NCI-H82 treated with DMSO at 0.1 percent for 48 hours (cell line): ENCODE results near the gene ELAVL1.
A peak's percentile ranks its signal among the peaks of the same experiment; 100 is the strongest.
"Not testable (repeated sequence)": the region's sequence is repeated elsewhere in the genome, so short reads cannot be mapped to it uniquely, and the experiment has no call there.

ENCODE experiments used
- DNase-seq: peaks from one replicate; lab custom pipeline; 2025; ENCODE audit not compliant: unreplicated experiment; lab: John Stamatoyannopoulos, UW

The ELAVL1 gene

DNA sequence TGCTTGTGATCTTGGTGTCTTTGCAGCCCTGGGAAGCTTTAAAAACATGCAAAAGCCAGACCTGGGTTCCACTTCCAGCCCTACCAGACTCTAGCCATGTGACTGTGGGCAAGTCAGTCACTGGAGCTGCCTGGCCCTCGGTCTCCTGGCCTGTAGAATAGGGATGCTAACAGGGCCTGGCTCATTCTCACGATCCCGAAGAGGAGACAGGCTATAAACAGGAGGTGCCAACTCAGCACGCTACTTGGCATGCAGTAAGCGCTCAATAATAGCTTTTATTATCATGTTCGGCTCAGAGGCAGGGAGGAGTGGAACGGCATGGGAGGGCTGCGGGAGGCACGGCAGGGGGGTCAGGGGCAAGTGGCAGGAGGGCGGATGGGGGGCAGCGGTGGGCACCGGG is 81.2 kb downstream of the ELAVL1 start:
- no peak for DNase-seq

DNA sequence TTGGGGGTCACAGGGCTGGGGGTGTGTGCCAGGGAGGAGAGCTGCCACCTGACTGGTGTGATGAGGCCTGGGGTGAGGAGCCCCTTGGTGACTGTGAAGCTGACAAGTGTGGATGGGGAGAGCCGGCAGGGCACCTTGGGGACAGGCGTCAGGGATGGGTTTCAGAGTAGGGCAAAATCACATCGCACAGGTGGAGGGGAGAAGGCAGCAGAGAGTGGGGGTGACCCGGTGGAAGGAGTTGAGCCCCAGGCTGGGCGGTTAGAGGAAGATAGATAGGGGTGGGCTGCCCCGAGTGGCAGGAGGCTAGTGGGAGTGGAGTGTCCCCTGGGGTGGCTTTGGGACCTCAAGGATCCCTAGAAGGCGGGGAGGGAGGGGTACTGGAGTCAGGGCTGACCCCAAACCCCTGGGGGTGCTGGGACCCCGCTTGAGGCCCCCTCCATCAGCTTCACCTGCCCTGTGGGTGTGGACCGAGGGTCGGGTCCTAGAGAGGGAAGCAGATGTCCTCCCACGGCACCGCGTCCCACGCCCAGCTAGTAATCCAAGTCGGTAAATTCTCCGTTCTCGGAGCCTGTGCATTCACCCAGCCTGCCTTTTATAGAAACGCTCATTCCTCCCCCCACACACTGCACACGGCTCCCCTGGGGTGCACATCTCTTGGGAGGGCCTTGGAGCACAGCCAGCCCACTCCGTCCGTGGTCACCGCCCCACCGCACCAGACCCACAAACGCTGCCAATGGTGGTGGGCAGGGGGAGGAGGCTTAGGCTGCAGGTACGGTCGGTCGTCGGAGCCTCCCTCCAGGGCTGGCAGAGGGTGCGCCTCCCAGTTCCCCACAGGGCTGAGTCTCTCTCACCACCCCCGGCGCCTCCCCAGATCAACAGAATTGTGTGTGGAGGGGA is 81.9 kb downstream of the ELAVL1 start:
- DNase-seq = no peak

DNA sequence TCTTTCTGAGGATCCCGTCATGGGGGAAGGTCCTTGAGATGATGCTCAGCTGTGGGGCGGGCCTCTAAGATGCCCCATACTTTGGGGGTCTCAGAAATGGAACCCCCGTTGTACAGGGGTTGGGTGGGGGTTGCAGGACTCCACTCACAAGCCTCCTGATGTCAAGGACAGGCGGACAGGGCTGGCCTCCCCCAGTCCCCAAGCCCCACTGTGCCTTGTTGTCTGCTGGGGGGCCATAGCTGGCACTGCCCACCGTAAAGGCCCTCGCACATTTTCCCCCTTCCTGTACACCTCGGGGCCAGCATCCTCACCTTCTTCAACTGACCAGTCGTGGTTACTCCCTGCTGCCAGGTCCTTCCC is 82.6 kb downstream of the ELAVL1 start:
- no peak for DNase-seq

DNA sequence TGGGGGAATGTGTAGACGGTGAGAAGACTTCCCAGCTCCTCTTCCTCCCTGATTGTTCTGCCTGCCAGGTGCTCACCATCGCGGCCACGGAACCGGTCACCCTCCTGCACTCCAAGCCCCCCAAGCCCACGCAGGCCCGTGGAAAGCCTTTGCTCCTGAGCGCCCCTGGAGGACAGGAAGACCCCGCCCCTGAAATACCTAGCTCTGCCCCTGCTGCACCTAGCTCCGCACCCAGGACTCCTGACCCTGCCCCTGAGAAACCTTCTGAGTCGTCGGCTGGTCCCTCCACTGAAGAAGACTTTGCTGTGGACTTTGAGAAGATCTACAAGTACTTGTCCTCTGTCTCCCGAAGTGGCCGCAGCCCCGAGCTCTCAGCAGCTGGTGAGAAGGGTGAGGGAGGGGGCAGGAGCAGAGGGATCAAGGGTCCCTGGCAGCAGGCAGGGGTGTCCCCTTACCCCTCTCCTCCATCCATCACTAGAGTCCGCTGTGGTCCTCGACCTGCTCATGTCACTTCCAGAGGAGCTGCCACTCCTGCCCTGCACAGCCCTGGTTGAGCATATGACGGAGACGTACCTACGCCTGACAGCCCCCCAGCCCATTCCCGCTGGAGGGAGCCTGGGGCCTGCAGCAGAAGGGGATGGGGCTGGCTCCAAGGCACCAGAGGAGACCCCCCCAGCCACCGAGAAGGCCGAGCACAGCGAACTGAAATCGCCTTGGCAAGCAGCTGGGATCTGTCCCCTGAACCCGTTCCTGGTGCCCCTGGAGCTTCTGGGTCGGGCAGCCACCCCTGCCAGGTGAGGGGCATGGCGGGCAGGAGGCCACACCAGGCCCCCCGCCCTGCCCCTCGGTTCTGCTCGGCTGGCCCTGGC is 83.2 kb downstream of the ELAVL1 start:
- no peak for DNase-seq

DNA sequence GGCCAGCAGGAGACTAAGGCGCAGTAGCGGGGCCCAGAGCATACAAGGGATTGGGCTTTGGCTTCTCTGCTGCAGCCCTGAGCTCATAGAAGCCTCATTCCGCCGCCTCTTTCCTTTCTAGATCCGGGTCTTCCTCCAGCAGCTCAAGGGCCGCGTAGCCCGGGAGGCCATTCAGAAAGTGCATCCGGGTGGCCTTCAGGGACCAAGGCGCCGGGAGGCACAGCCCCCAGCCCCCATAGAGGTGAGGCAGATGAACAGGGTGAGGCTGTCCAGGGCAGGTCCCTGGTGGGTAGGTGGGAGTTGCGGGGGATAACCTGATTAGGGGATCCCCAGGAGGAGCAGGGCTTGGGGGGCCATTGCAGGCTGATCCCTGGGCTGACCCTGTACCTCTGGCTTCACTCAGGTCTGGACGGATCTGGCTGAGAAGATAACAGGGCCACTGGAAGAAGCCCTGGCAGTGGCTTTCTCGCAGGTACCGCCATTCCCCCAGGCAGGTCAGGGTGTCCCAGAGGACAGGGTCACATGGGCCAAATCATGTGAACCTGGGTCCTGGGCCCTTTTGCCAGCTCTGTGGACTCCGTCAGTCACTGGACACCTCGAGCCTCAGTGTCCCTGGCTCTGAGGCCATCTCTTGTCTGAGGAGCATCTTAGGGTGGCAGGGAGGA is 84.0 kb downstream of the ELAVL1 start:
- no peak for DNase-seq

DNA sequence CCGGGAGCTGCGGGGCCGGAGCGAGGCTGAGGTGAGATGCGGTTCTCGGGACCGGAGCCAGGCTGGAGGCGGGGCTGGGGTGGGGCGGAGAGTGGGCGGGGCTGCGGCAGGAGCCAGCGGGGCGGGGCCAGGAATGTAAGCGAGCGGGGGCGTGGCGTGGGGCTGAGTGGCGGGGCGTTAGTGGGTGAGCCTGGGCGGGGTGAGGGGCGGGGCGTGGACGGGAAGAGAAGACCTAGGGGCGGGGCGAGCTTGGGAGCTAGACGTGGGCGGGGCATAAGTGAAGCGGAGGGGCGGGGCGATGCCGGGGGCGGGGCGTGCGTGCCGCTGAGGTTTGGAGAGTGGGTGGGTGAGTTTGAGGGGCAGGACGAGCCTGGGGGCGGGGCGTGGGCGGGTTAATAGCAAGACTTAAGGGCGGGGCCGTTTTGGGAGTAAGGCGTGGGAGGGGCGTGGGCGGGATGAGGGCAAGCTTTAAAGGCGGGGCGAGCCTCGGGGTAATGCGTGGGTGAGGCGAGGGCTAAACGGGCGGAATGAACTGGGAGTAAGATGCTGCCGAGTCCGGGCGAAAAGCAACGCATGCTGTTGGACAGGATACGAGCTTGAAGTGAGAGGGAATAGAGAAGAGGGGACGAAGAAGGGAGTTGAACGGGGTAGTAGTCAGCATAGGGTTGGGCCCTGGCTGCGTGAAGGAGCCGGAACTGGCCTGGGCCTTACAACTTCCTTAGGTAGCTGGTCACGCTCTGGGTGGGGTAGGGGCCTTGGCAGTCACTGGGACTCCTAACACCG is 84.7 kb downstream of the ELAVL1 start:
- peak; percentile 95 for DNase-seq

DNA sequence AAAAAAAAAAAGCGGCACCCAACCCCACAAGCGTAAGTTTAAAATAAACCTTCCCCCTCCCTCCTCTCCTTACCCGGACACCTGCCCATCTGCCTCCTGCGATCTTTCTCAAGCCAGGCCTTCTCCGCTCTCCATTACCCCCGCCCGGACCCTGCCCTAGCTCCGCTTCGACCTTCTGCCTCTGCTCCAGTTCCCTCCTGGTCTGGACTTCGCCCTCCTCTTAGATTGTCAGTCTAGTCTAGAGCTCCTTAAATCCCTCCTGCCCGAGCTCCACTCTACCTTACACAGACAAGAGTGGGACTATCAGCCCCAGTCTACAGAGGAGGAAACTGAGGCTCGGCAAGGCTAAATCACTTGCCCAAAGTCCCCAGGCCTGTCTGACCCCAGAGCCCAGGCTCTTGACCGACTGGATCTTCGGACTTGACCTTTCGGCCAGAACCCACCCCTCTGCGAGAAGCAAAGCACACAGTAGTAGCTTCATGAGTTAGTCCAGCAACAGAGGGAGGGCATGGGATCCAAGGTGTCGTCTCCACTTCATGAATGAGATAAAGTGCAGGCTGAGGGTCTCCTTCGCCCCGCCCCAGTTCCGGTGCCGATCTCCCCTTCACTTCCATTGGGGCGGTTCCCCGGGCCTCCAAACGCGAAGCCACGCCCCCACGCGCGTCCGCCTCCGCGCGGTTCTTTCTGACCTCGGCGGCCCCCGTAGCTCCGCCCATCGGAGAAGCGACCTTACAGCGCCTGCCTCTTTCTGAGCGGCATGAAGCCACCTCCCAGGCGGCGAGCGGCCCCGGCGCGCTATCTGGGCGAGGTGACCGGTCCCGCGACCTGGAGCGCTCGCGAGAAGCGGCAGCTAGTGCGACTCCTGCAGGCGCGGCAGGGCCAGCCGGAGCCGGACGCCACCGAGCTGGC is 85.6 kb downstream of the ELAVL1 start, which contains the start of gene SNAPC2:
TSS of gene SNAPC2 (plus strand) at position 729 of the 909 bp plus-strand sequence. CDS start at position 758, 29 bp downstream.
- peak; percentile 72 for DNase-seq

DNA sequence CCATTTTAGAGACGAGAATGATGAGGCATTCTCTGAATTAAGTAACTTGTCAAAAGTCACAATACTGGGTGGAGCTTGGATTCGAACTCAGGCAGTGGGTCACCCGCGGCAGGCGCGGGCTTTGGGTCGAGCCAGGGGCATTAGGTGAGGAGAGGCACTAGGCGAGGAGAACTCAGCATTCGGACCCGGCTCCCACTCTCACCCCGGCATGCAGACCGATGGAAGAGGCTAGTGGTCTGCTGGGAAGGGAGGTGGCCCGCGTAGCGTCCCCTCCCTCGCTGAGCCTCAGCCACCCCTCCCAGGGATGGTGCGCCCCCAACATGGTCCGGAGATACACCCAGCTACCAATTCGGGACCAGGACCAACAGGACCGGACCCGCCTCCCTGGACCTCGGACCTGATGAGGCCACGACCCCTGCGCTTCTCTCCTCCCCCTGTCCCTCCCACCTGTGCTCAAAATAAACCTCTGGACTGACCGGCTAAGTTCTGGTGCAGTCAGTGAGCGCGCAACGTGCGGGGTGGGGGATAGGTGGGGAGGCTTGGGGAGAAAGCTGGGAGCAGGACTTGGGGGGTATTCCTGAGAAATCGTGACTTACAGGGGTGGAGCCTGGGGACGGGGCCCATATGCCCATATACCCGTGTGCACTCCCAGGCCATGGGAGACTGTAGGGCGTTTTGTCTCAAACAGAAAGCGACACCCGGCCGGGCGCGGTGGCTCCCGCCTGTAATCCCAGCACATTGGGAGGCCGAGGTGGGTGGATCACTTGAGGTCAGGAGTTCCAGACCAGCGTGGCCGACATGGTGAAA is 86.6 kb downstream of the ELAVL1 start:
- no peak for DNase-seq

DNA sequence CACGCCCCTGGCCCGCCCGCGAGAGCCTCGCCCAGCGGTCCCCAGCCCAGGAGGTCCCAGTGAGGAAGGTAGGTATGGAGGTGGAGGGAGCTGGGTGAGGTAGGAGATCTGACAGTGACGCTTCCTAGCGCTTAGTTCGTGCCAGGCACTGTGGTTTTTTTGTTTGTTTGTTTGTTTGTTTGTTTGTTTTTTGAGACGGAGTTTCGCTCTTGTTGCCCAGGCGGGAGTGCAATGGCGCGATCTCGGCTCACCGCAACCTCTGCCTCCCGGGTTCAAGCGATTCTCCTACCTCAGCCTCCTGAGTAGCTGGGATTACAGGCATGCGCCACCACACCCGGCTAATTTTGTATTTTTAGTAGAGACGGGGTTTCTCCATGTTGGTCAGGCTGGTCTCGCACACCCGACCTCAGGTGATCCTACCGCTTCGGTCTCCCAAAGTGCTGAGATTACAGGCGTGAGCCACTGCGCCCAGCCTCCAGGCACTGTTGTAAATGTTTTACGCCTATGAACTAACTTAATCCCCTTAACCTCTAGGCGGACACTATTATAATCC is 87.3 kb downstream of the ELAVL1 start:
- DNase-seq = not testable (repeated sequence)

DNA sequence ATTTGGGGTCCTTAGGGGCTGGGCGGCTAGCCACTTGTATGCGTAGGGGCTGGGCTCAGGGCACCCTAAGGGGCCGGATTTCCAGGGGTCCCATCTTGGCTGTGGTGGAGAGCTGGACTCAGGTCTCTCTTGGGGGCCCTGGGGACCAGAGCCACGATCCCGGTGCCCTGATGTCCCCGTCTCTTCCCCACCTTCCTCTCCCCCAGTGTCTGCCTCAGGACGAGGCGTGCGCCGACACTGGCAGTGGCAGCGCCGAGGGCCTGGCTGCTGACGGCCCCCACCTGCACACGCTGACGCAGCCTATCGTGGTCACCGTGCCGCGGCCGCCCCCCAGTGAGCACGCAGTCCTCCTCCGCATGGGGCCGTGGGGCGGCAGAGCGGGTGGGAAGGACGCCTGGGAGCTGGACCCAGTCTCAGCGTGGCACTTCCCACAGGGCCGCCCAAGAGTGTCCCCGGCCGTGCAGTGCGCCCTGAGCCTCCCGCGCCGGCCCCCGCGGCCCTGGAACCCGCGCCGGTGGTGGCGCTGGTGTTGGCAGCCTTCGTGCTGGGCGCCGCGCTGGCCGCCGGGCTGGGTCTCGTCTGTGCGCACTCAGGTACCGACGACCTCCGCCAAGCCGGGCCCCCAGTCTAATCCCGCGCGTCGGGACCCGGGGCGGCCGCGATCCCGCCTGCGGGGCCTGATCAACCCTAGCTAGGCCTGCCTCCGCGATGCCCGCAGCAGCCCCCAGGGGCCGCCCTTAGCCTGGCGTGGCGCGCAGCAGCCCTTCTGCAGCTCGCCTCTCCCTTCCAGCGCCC is 88.0 kb downstream of the ELAVL1 start:
- no peak for DNase-seq

DNA sequence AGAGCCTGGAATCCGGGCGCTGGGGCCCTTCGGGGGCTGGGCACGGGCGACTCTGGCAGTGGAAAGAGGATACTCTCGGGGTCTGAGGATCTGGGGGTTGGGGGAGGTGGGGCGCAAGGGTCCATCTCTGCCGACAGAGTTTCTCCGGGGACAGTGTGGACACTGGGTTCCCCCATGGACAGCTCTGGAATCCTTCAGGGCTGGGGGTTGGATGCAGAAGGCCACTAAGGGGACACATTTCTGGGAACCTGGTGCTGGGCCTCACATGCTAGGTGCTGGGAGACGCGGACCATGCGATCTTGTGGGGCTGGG is 88.5 kb downstream of the ELAVL1 start:
- no peak for DNase-seq

DNA sequence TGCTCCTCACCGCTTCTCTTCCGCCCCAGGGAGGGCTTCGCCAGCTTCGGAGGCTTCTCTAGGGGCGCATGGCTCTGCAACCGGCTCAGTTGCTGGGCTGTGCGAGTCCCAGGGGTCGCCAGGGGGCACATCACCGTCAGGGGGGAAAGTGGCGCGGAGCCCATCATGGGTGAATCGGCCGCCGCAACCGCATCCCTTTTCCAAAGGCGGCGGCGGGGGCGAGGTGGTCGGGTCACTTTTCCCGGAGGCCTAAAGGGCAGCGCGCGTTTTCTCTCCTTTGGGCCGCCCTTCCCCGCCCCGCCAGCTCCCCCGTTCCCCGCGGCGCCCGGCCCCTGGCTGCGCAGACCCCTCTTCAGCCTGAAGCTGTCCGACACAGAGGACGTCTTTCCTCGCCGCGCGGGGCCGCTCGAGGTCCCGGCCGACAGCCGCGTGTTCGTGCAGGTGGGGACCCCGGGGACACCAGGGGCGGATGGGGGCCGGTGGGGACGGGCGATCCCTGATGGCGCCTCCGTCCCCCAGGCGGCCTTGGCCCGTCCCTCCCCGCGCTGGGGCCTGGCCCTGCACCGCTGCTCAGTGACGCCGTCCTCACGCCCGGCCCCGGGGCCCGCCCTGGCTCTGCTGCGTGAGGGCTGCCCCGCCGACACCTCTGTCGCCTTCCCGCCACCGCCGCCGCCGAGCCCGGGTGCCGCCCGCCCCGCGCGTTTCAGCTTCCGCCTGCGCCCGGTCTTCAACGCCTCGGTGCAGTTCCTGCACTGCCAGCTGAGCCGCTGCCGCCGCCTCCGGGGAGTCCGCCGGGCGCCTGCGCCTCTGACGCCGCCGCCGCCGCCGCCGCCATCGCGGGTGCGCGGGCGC is 89.1 kb downstream of the ELAVL1 start:
- DNase-seq = no peak

DNA sequence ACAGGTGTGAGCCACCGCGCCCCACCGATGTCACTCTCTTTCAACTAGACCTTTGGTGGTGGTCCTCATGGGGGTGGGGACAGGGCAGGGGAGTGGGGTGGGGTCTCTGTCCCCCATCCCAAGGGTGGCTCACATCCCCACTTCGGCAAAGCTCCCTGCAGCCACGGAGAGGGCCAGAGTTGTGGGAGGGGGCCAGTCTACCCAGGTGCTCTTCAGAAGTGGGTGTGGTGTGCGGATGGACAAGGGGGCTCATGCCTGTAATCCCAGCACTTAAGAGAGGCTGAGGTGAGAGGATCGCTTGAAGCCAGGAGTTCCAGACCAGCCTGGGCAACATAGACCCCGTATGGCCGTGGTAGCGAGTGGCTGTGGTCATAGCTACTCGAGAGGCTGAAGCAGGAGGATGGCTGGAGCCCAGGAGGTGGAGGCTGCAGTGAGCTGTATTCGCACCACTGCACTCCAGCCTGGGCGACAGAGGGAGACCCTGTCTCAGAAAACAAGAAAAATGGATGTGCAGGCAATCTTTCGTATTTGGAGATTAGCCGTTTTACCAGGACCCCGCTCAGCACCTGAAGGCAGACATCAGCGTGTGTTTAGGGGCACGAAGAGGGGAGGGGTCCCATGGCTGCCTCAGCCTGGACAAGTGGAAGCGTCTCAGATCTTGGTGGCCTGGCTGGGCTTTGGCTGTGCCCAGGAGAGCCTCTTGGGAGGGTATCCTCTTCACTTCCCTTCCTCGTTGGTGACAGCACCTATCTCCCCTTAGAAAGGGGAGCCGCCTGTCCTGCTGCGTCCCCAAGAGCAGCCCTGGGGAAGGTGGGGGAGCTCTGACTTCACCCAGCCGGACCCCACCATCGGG is 90.0 kb downstream of the ELAVL1 start:
- no peak for DNase-seq

DNA sequence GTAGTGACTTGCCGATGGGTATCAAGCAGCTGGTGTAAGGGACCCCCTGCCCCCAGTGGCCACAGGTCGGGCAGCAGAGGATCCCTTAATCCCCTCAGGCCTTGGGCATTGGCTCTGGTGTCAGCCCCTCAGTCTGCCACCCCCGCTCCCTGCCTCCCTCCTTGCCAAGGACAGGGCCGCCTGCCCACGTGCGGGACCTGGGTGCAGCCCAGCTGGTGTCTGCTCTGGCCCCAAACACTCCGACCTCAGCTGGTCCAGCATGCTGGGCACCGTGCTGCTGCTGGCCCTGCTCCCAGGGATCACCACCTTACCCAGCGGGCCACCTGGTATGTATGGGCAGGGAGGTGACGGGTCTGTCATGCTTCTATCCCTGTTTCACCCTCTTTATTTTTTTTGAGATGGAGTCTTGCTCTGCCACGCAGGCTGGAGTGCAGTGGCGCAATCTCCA is 90.8 kb downstream of the ELAVL1 start, which contains the start of gene TGFBR3L:
TSS of gene TGFBR3L (plus strand) at position 233 of the 448 bp plus-strand sequence.
- no peak for DNase-seq

DNA sequence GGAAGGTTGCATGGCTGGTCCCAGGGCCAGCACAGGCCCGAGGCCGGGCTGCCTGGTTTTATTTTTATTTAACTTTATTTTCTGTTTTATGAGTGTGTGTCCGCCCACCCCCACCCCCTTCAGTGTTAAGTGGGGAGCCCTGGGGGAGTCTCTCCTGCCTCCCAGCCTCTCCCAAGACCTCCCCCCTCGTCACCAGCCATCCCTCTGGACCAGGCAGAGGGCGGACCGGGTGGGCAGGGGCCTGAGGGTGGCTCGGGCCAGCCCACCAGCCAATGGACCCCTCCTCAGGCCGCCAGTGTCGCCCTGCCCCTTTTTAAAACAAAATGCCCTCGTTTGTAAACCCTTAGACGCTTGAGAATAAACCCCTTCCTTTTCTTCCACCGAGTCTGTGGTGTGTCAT is 91.3 kb downstream of the ELAVL1 start:
- DNase-seq = no peak

DNA sequence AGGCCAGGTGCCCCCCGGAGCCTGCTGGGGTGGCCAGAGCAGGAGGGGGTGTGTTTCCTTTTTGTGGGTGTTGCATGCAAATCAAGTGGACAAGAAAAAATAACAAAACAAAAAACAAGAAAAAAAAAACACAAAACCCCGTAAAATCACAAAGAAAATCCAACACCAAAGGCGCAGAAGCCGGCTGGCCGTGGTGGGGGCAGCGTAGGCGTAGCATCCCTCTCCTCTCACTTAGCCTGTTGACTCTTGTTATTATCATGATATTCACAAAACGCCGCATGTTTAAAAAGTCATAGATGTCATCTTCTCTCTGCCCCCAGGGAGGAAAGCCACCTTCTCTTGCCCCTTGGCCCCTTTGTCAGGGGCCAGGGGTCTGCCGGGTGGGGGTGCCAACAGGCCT is 91.8 kb downstream of the ELAVL1 start:
- no peak for DNase-seq
